ENCODE data around the gene TUBB6.

Gene TUBB6

DNA sequence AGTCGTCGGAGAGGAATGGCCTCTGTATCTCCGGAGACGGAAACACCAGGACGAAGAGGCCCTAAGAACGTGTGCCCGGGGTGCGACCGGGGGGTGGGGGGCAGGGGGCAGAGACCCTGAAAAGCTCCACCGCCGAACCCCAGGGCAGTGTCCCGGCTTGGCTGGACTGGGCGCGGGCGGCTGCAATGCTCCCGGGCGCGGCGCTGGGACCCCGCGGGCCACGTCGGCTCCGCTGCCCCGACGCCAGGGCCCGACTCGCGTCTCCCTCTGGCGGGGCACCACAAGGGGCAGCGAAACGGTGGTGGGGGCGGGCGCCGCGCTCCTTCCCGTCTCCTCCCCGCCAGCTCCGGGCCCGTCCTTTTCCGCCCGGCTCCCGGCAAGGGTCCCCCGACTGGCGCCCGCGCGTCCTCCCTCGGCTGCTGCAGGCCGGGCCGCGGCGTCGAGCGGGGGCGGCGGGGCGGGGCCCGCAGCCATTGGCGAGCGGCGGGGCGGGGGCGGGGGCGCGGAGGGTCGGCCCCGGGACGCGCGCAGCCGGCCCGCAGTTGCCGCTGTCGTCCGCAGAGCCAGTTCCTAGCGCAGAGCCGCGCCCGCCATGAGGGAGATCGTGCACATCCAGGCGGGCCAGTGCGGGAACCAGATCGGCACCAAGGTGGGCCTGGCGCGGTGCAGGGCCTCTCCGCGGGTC, at the start of gene TUBB6:
Gene TUBB6 (plus strand): TSS at position 541 of the 685 bp plus-strand sequence. CDS start 52 bp downstream, at position 593.
- no peak for DNase-seq

DNA sequence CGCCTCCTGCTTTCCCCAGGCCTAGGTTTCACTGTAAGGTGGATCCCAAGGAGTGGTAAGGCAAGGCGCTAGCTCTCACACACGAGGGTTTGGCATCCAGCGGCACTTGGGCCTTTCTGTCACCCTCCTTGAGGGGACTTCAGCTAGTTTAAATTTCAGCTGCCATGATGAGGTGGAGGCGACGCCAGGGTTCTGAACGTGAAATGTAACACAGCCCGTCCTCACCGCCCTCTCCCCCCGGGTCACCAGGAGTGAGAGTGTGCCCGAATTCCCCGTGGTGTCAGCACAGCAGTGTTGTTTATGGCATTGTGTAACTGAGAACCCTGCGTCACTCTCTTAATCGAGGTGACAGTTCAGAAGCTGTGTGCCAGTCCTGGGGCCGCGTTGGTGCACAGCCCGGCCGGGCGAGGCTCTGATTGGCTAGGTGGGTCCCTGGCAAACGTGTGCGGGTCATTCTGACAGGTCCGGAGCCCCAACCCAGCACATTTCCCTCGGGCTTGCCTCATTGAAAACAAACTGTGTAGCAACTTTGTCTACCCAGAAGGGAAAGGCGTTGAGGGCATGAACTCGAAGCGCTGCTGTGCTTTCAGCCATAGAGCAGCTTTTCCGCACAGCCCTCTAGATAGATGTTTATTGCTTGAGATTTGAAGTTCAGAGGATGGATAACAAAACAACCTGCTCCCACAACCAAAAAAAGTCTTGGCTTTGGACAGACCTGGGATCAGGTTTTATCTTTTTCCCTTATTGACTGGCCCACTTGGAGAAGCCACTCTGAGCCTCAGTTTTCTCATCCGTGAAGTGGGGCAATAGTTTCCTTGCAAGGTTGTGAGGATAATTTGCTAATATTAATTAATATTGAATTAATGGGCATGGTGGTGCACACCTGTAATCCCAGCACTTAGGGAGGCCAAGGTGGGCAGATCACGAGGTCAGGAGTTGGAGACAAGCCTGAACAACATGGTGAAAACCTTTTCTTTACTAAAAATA, 49.0 kb upstream of the TUBB6 start:
- DNase-seq, result no peak

DNA sequence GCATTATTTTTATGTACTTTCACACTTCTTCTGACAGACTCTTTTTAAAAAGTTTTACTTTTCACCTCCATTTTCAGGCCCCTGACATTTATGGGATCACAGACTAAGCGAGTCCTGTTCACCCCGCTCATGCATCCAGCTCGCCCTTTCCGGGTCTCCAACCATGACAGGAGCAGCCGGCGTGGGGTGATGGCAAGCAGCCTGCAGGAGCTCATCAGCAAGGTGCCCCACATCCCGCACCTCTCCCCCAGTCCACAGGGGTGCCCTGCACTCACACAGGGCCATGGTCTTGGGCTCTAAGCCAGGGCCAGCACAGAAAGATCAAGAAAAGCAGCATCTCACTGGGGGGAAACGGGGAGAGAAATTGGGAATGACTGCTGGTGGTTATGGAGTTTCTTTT, 45.3 kb upstream of the TUBB6 start:
- DNase-seq, result no peak

DNA sequence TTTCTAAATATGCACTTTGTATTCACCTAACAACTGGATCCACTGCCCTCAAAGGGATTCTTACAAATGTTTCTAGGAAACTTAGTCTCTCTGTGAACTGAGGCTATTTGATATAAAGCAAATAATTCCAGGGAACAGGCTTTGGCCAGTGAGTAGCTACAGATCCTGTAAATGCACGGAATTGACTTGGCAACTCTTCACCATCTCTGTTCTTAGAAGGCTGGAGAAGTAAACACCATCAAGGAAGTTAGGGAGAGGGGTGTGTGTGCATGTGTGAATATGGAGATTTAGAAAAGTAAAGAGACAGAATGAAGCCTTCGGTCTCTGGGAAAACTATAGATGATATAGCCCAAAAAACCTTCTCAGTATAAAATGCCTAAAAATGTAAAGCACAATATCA, 43.2 kb upstream of the TUBB6 start:
- DNase-seq, result no peak

DNA sequence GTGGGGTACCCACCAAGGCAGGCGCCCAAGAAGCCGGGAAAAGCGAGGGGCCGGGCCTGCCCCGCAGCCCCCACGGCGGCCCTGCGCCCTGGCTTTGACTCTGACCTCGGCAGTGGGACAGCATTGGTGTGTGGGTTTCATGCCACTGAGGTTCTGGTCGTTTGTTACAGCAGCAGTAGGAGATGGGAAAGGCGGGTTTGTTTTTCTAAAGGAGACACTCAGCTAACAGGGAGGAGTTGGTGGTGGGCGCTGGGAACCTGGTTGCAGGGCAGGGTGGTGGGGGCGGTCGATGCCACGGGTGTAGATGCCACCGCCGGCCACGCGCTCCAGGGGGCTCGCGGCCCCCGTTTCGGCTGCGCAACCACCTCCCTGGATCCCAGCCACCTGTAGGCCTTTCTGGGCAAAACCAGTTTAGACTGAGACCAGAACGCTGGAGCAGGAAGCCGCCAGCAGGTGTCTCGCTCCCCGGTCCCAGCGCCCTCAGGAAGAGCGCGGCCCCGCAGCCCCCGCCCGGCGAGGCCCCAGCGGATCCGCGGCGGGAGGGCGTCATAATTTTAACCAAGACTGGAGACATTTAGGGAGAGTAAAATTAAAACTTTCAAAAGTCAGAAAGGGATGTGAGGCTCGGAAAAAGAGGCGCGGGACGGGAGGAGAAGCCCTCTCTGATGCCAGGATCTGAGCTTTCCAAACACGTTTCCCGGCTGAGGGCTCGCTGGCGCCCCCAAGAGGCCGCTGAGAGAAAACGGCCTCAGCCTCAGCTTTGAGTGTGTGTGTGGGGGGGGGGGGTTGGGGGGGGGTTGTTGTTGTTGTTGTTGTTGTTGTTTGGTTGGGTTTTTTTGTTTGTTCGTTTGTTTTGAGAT, 36.4 kb upstream of the TUBB6 start:
- DNase-seq, result peak in 4 of 6 experiments; percentile 9 to 57 (median 20)

DNA sequence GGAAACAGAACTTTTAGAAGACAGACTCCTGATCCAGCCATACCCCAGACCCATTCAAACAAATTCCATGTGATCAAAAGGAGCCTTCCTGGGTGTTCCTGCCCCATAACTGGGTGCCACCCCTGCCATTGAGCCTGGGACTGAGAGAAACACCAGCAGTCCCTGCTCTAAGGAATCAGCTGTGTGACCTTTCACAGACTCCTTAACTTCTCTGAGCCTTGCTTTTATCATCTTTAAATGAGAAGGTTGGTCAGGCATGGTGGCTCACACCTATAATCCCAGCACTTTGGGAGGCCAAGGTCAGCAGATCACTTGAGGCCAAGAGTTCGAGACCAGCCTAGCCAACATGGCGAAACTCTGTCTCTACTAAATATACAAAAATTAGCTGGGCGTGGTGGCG, 33.2 kb upstream of the TUBB6 start:
- no peak for DNase-seq

DNA sequence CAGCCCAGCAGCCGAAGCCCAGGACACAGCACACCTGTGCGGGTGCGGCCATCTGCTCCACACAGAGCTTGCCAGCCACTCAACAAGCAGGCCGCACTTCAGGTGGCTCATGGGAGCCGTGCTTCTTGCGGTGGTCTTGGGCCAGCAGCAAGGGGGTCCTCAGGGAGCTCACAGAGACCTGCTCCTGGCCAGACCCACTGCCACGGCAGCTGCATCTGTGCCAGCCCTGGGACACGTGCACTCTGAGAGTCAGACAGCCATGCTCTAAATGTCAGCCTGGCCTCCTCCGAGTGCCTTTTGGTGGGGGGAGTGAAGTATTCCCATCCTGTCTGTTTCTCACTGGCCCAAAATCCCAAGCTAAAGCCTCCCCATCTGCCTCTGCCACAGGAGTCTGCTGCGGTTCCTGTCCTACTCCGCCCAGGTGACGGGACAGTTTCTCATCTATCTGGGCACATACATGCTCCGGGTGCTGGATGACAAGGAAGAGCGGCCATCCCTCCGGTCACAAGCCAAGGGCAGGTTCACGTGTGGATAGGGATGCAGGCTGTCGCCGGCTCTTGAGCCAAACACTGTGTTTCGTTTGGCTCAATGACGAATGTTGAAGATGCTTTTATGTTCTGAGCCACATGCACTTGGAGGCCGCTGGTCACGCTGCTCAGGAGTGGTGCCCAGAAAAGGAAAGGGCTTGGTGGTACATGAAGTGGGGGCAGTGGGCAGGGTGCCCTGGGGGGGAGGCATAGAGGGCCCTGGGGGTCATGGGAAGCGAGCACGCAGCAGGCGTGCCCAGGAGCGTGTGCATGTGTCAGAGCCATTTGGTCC, 31.1 kb upstream of the TUBB6 start:
- DNase-seq, result no peak

DNA sequence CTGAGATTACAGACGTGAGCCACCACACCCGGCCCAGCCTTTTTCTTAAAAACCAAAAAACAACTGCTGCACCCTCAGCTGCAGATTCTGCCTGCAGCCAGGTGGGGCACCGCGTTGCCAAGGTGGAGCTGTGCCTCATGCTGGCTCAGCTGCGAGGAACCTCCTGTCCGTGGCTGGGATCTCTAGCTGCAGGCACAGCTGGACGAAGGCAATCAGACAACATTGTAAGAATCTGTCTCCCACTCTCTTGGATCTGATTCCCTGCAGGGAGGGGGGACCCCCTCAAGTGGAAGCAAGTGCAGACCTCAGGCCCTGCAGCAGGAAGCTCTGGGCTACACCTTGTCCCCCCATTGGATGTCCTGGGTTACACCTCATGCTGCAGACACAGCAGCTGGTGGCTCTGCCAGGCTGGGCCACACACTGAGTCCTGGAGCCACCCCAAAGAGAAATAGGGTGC, 29.8 kb upstream of the TUBB6 start:
- DNase-seq, result no peak

DNA sequence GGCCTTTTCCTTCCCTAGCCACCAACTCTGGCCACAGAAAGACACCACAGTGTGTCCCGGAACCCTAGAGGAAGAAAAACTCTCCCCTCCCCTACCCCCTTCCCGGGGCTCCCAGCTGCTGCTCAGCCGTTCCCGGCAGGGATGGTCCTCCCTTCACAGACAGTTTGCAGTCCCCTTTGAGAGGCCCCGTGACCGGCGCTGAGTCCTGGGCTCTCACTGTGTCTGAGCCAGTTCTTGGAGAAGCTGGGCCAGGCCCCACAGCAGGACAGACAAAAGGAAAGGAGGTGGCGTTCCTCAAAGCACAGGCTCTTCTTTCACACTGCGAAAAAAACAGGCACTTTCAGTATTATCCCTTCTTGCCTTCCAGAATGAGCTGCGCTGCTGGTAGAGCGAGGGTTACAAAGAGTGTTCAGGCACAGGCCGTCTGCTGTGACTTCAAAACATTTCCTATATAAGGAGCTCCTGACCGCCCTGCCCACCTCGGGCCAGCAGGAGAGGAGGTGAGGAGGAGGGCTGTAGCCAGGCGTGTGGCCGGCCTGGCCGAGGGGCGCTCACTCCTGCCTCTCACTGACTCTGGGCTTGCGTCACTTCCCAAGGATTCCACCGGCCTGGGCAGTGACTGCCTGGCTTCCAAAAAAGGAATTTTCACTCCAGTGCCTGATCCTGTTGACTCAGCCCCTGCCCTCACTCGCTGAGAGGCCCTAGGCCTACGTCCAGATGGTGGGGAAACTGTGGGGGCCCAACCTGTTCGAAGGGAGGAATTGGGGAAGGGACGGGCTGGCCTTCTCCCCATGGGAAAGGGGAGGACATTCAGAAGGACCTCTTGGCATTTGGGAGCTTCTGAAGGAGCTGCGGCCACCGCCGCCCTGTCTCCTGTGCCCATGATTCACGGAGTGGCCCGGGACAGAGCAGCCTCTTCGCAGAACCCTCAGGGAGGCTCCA, 29.0 kb upstream of the TUBB6 start:
- DNase-seq, result no peak

DNA sequence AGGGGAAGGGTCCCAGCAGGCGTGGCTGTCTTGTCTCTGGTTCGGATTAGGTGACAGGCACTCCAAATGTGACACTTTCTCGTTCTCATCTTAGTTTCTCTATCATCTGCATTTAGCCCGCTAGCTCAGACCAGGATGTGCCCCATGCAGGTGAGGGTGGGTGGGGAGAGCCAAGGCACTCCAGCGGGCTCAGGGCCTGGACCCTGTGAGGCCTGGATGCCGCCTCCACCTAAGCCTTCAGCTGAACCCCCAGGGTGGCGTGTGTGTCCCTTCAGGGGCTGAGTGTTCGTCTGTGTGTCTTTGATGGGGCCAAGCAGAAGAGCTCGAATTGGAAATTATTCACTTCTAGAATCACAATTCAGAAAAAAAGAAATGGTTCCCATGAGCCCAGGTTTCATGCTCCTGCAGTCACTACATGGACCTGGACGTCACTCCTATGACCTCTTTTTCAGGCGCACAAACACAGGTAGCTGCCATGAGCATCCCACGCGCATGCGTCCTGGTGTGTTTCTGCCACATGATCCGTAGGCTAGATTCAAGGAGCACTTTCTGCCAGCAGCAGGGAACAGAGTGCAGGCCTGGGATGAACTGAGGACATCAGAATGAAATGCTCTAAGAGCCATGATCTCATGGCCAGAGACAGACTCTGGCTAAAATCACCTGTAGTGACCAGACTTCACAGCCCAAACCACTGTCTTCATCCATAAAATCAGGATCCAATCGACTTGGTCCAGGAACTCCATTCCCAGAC, 28.1 kb upstream of the TUBB6 start:
- DNase-seq, result no peak

DNA sequence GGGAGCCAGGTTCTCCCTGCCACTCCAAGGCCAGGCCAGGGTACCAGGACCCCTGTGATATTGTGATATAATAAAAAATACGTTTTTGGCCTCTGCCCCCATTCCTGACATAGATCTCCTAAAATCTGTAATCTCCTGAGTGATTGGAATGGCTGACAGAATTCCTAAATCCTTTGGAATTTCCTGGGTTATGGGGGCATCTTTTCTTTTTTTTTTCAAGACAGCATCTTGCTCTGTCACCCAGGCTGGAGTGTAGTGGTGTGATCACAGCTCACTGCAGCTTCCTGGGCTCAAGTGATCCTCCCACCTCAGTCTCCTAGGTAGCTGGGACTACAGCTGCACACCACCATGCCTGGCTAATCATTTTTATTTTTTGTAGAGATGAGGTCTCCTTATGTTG, 26.2 kb upstream of the TUBB6 start:
- DNase-seq, result no peak

DNA sequence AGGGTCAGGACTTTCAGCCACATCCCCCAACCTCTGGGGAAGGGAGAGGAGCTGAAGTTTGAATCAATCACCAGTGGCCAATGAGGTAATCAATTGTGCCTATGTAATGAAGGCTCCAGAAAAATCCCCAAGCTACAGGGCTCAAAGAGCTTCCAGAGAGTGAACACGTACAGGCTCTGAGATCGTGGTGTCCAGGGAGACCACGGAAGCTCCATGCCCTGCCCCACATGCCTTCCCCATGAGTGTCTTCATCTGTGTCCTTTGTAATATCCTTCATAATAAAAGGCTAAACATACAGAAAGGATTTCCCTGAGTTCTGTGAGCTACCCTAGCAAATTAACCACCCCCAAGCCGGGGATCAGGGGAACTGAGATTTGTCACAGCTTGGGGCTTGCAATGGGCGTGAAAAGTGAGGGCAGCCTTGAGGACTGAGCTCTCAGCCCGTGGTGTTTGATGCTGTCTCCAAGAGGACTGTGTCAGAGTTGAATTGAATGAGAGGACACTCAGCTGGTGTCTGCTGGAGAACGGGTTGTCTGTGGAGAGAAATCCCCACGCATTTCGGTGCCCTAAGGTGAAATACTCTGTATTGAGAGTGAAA, 25.5 kb upstream of the TUBB6 start:
- DNase-seq, result no peak

DNA sequence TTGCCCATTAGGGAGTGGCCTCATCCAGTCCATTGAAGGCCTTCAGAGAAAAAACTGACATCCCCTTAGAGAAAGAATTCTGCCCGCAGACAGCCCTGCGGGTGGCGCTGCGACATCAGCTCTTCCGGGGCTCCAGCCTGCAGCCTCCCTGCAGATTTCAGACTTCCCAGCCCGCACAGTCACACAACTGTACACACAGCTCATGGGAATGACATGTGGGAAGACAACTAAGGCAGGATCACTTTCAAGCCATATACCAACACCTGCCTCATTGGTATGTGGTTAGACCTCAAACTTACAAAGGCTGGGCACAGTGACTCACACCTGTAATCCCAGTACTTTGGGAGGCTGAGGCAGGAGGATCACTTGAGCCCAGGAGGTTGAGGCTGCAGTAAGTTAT, 24.8 kb upstream of the TUBB6 start:
- DNase-seq, result no peak

DNA sequence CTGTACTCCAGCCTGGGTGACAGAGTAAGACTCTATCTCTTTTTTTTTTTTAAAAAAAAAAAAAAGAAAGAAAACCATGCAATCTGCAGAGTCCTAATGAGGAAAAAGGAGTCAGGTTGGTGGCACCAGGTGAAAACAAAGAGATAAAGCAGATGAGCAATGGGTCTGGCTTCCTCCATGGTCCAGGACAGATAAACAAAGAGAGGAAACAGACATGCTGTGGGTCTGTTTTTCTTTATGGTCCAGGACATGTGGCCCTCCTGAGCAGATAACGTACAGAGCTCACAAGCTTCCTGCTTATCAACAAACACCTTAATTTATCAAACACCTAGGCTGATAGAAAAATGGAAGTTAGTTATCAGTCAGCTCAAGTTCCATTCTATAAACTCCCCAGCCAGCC, 24.4 kb upstream of the TUBB6 start:
- DNase-seq, result no peak

DNA sequence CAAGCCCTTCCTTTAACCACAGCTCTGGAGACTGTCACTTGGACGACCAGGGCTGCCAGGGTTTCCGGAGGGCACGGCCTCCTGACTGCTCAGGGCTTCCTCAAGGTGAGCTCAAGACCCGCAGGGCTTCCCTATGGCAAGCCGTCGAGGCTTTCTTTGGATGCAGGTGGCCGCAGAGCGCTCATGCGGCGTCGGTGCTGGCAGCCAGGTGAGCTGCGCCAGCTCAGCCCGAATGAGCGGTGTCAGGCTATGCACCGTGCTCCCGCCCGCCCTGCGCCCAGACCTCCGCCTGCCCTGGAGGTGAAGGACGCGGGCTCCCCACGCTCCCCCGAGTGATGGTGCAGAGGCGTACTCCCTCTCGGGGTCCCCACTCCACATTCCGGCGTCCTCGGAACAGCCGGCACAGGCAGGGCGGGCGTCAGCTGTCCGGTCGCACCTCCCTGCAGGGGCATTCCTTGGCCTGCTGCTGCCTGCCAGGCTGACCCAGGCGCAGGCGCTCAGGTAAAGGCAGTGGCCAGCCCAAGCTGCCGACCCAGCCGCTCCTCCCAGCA, 20.8 kb upstream of the TUBB6 start:
- no peak for DNase-seq

DNA sequence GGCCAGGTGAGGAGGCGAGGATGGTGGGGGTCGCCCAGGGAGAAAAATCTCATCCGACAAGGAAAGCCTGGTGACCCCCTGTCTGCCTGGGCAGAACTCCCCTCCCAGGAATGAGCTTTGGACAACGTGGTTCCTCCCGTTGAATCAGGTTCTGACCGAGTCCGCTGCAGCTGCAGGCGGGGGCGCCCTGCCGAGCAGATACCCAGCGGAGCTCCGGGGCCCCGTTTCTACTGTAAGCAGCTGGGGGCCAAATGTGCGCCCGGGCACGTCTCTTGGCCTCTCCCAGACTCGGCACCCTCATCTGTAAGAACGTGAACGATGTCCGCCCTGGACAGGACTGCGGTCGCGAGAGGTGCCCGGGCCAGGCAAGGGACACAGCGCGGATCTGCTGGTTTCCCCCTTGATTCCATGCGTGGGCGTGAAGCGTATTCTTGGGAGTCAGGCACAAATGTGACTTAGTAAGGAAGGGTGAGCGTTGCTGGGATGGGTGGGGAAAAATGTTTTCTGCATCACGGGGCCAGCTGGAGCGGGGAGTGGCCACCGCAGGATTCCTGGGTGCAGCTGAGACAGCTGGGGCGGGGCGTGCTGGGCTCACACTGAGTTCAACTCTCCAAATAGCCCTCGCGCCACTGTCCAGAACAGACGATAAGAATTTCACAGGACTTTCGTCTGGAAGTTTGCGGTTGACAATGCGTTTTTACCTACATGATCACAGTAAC, 20.2 kb upstream of the TUBB6 start:
- DNase-seq, result no peak

DNA sequence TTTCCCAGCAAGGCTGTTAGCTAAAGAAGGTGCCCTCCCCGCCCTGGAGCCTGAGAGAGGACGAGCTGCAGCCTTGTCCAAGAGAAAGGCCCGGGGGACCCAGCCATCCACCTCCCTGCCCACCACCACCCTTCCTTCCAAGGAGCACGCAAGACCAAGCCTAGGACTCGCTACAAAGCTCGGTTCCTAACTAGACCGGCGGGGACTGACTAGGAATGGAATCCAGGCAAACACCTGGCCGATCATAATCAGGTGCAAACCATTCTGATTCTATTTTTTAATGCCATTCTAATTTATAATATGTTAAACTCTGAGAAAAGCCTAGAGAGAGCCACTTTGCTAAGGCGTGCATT, 19.7 kb upstream of the TUBB6 start:
- no peak for DNase-seq

DNA sequence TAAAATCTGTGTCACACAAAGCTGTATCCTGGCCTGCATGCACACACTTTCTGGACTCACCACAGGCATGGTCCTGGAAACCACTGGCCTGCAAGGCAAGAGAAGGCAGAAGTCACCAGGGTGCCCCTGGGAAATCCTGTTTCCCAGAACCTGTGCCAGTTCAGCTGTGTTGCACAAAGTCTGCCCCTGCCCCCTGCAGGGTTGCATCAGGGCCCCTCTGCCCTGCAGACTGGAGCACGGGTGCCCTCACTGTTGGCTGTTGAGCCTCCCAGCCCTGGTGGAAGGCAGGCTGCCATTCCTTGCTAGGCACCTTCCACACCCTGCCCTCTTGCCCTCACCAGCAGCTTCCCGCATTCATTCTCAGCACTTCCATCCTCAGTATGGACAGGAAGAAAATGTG, 18.0 kb upstream of the TUBB6 start:
- no peak for DNase-seq

DNA sequence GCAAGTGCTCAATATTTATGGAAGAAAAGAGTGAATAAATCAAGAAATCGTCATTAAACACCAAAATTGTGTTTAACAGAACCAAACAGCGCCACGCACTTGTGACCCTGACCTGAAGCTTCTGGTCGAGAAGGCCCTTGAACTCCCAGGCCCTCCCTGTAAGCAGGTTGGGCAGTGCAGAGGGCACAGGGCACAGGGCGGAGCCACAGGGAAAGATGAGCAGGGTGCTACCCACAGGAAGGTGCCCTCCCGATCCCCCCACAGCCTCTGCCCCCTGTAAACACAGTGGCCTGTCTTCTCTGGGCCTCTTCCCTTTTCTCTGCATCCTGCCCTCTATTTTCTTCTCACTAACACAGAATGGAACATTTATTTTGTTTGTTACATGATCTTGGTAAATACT, 16.9 kb upstream of the TUBB6 start:
- DNase-seq, result no peak
